GM12891 (cell line): ENCODE data around the gene CTDNEP1.

Experiments used
- POLR2A ChIP-seq: IDR thresholded peaks from 2 replicates; pipeline ENCODE4 v1.6.1; 2011; ENCODE audit warnings: low read depth, low read length, control low read depth
- POLR2AphosphoS5 ChIP-seq: IDR thresholded peaks from 2 replicates; pipeline ENCODE4 v1.6.1; 2011; ENCODE audit warnings: low read depth, low read length, control low read depth
- SPI1 ChIP-seq: IDR thresholded peaks from 2 replicates; pipeline ENCODE4 v1.6.1; 2011; ENCODE audit warnings: low read depth, low read length, control low read depth
- TAF1 ChIP-seq: IDR thresholded peaks from 2 replicates; pipeline ENCODE4 v1.6.1; 2011; ENCODE audit warnings: low read depth, low read length, control low read depth

DNA sequence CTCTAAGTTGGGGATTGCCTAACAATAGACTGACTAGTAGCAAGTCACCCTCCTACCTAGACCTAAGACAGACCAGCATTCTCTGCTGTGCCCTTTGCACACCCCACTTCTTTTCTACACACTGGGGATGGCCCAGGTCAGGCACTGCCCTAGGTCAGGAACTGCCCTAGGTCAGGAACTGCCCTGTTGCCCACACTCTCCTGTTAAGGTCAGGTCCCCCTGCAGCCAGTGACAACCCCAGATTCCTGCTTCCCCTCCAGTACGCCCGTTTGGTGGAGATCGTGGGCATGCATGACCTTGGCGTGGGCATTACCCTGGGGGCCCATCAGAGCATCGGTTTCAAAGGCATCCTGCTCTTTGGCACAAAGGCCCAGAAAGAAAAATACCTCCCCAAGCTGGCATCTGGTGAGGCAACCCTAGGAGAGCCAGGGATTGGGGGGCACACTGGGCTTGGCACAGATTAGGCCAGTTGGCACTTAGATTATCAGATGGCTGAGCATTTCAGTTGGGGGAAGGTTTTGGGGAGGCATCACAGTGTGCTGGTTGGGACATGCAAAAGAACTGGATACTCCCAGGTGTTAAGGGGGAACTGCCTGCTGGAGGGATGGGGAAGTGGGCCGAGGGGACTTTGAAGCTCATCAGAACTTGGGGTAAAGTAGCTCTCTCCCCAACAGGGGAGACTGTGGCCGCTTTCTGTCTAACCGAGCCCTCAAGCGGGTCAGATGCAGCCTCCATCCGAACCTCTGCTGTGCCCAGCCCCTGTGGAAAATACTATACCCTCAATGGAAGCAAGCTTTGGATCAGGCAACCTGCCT, 30.0 kb downstream of the CTDNEP1 start:
- TF ChIP-seq TAF1: no peak
- TF ChIP-seq POLR2A: no peak; the same call in 1 of the 2 replicates
- no peak for TF ChIP-seq SPI1
- no peak; the same call in 1 of the 2 replicates for TF ChIP-seq POLR2AphosphoS5
